GM10266 (cell line): Measurements from ENCODE around the gene SFXN1.

Source experiments
- DNase-seq: peaks from one replicate; pipeline ENCODE4 v3.0.0; 2012; ENCODE audit errors: extremely low spot score
- CTCF ChIP-seq: IDR thresholded peaks from 2 replicates; pipeline ENCODE4 v1.5.1; 2012; ENCODE audit warnings: mild to moderate bottlenecking, low read depth; ENCODE audit not compliant: control insufficient read depth, insufficient read depth; ENCODE audit errors: missing control alignments

SFXN1 gene

DNA sequence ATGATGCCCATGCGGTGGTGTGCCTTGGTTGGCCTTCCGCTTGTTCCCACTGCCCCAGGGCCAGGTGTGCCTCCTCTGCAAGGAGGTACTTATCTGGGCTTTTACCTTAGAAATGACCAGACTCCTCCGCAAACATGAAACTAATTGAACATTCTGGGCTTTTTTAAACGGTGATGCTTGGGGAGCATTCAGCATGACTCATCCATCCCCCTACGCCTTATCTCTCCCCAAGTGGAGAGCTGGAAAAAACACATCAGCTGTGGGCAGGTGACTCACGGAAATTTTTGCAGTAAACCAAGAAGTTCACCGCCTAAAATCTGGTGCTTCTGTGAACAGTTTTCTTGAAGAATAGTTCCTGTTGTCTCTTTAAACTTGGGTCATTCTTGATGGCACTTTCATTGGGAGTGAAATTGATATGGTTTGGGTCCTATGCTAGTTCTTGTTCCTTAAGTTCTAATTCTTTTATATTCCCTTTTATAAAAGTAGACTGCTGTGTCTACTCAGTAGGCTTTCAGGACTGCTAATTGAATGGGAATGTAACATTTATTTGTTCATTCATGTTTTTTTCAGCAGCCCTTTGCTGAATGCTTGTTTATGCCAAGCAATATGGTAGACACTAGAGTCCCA is 39.6 kb downstream of the SFXN1 start:
- DNase-seq = no peak
- TF ChIP-seq CTCF = no peak

GRCh38 chr5:175519006-175519405 is 40.6 kb downstream of the SFXN1 start:
- no peak for TF ChIP-seq CTCF
- no peak for DNase-seq

DNA sequence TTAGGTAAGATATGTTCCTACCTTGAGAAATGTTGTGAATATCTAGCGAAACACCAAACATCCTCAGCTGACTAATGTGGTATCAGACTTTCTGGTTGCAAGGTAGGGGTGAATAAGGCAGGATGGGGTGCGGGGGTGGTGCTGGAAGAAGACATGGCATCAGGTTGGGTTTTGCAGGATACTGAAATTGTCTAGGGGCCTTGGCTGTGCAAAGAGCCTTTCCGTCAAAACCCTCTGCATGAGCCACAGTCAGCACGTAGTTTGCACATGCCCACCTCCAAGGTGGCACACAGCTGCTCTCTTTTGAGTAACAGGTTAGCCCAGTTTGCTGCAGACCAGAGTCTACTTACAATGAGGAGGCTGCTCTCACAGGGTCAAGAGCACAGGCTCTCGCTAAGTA is 42.0 kb downstream of the SFXN1 start:
- TF ChIP-seq CTCF = no peak
- DNase-seq = no peak

DNA sequence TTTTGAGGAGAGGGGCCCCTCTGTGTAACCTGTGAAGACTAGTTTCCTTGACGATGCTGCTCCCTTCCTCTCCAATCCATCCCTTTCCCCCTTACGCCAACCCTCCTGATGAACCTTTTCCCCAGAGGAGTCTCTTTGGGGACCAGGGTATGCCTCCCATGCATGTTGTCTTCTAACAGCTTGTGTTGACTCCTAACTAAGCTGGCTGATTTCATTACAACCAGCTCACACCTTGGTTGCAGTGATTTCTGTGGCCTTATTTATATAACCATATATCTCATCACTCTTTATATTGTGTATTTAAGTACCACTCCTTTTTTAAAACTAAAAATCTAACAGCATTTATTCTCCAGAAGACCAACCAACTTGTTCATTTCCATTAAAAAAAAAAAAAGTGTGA is 42.5 kb downstream of the SFXN1 start:
- no peak for TF ChIP-seq CTCF
- DNase-seq = no peak

DNA sequence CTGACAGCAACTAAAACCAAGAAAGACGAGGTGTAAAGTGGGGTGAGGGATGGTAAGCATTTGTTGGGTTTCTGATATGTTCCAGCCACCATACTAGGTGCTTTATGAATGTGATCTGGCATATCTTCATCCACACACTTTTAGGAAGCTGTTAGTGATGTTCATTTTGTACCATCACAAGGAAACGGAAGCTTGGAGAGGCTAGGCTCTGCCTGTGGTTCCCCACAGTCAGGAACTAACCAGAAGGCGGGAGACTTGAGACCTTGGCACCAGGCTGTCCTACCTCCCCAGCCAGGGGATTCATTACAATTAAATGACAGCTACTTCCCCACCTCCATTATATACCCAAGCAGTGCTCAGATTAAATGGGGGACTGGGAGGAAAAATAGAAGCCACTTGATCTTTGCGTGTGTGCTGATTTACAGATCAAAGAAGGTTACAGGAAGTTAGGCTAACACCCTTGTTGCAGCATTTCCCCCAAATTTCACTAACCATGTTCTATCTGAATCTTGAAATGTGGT is 43.0 kb downstream of the SFXN1 start:
- TF ChIP-seq CTCF = no peak

GRCh38 chr5:175523292-175523691 is 44.9 kb downstream of the SFXN1 start:
- no peak for DNase-seq
- no peak for TF ChIP-seq CTCF

More for the DNA sequence above, 43.0 kb downstream of the SFXN1 start:
- DNase-seq = no peak

GRCh38 chr5:175524211-175524610 is 45.9 kb downstream of the SFXN1 start:
- TF ChIP-seq CTCF = no peak
- DNase-seq = no peak
